Measurements from ENCODE around the gene XYLT1.

DNA sequence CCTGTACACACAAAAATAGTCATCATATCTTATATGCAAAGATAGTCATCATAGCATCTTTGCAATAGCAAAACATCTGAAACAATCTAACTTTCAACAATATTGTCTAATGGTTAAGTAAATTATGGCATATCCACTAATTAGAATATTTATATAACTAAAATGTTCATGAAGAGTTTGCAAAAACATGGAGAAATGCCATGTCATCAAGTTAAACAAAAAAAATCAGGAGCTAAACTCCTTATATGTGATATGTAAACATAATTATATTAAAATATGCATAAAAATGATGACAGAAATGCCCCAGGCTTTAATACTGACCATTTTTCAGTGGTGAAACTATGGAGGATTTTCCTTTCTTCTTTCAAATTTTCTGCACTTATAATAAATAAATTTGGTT is 22.3 kb upstream of the XYLT1 start:
- TF ChIP-seq, protein P1, sequence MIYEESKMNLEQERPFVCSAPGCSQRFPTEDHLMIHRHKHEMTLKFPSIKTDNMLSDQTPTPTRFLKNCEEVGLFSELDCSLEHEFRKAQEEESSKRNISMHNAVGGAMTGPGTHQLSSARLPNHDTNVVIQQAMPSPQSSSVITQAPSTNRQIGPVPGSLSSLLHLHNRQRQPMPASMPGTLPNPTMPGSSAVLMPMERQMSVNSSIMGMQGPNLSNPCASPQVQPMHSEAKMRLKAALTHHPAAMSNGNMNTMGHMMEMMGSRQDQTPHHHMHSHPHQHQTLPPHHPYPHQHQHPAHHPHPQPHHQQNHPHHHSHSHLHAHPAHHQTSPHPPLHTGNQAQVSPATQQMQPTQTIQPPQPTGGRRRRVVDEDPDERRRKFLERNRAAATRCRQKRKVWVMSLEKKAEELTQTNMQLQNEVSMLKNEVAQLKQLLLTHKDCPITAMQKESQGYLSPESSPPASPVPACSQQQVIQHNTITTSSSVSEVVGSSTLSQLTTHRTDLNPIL (CRISPR knock-in tag; IDR thresholded peaks at IDR 0.05; ENCODE audit: low read depth), result no peak
- TF ChIP-seq GLIS3 (CRISPR knock-in tag; IDR thresholded peaks at IDR 0.05) (no peak), ZNF565 (CRISPR knock-in tag; conservative IDR thresholded peaks at IDR 0.05; ENCODE audit: low read depth) (no peak), ZNF70 (CRISPR knock-in tag; IDR thresholded peaks at IDR 0.05) (no peak), PPARA (CRISPR knock-in tag; IDR thresholded peaks at IDR 0.05; ENCODE audit: borderline replicate concordance) (no peak), ZFP30 (CRISPR knock-in tag; IDR thresholded peaks at IDR 0.05) (no peak), CSDC2 (CRISPR knock-in tag; IDR thresholded peaks at IDR 0.05) (no peak), RARB (CRISPR knock-in tag; IDR thresholded peaks at IDR 0.05) (no peak), ZFP3 (CRISPR knock-in tag; IDR thresholded peaks at IDR 0.05) (no peak)
- TF ChIP-seq, protein P2, sequence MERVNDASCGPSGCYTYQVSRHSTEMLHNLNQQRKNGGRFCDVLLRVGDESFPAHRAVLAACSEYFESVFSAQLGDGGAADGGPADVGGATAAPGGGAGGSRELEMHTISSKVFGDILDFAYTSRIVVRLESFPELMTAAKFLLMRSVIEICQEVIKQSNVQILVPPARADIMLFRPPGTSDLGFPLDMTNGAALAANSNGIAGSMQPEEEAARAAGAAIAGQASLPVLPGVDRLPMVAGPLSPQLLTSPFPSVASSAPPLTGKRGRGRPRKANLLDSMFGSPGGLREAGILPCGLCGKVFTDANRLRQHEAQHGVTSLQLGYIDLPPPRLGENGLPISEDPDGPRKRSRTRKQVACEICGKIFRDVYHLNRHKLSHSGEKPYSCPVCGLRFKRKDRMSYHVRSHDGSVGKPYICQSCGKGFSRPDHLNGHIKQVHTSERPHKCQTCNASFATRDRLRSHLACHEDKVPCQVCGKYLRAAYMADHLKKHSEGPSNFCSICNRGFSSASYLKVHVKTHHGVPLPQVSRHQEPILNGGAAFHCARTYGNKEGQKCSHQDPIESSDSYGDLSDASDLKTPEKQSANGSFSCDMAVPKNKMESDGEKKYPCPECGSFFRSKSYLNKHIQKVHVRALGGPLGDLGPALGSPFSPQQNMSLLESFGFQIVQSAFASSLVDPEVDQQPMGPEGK (CRISPR knock-in tag; IDR thresholded peaks at IDR 0.05; ENCODE audit: borderline replicate concordance), result no peak
